ENCODE data around the gene PAPLN.

- TF ChIP-seq EZH2 (IDR thresholded peaks at IDR 0.05; ENCODE audit: low read length, unreplicated experiment) (no peak), CTCF (conservative IDR thresholded peaks at IDR 0.05; ENCODE audit: low read depth, low read length) (no peak)
Measured at GRCh38 chr14:73289308-73289707, 52.0 kb downstream of the PAPLN start.
